K562 (cell line): ENCODE results near the gene SPIB. TPM values are rescaled to one million over a fixed set of nuclear protein-coding genes. Genes with fewer than 3 reads are reported as not detected.

Experiments used
- FOXA3 ChIP-seq, 2 experiments: fragments of 450-650 bp in 1 of 2; sonication (generic) in 1 of 2; formaldehyde crosslinking; IDR thresholded peaks in 1 of 2; conservative IDR thresholded peaks in 1 of 2; 2 replicates each; pipeline versions ENCODE4 v1.4.0 to v1.8.0; 2020 to 2022; ENCODE audit warnings: mild to moderate bottlenecking in 2 of 2, missing genetic modification reagents in 1 of 2
- HSF4 ChIP-seq: fragments of 250-450 bp; sonication (Bioruptor Pico); IDR thresholded peaks from 2 replicates; pipeline ENCODE4 v2.1.2; 2022; ENCODE audit warnings: mild to moderate bottlenecking, moderate library complexity, borderline replicate concordance
- KDM1A ChIP-seq, 2 experiments: fragments of 450-650 bp; IDR thresholded peaks; 2 replicates each; pipeline ENCODE4 v1.6.1; 2016; ENCODE audit warnings: mild to moderate bottlenecking in 2 of 2
- LARP7 ChIP-seq: fragments of 450-650 bp; IDR thresholded peaks from 2 replicates; pipeline ENCODE4 v1.6.1; 2016
- MCM3 ChIP-seq: fragments of 450-650 bp; IDR thresholded peaks from 2 replicates; pipeline ENCODE4 v1.6.1; 2016
- MTA1 ChIP-seq: fragments of 450-650 bp; IDR thresholded peaks from 2 replicates; pipeline ENCODE4 v1.6.1; 2017; ENCODE audit warnings: borderline replicate concordance
- NONO ChIP-seq, 2 experiments: fragments of 200-400 bp in 1 of 2; fragments of 450-650 bp in 1 of 2; formaldehyde crosslinking in 1 of 2; IDR thresholded peaks; 2 replicates each; pipeline ENCODE4 v1.6.1; 2017; ENCODE audit warnings: low read depth in 2 of 2, mild to moderate bottlenecking in 2 of 2, moderate library complexity in 2 of 2, low read length in 1 of 2
- PTBP1 ChIP-seq: fragments of 200-400 bp; formaldehyde crosslinking; IDR thresholded peaks from 2 replicates; pipeline ENCODE4 v1.6.1; 2017; ENCODE audit warnings: low read depth, low read length
- RCOR1 ChIP-seq, 2 experiments: IDR thresholded peaks; 2 replicates each; pipeline ENCODE4 v1.6.1; 2012; ENCODE audit warnings: low read depth in 2 of 2, low read length in 2 of 2, borderline replicate concordance in 1 of 2, improper control_type of control experiment in 1 of 2
- SMAD4 ChIP-seq: fragments of 250-450 bp; sonication (Bioruptor Pico); conservative IDR thresholded peaks from 2 replicates; pipeline ENCODE4 v1.8.0; 2021; ENCODE audit warnings: inconsistent platforms, mild to moderate bottlenecking, moderate library complexity
- STAT5B ChIP-seq: fragments of 250-450 bp; sonication (Bioruptor Pico); IDR thresholded peaks from 2 replicates; pipeline ENCODE4 v1.8.0; 2021; ENCODE audit warnings: mild to moderate bottlenecking, inconsistent platforms
- THRAP3 ChIP-seq: fragments of 450-650 bp; IDR thresholded peaks from 2 replicates; pipeline ENCODE4 v1.6.1; 2016; ENCODE audit warnings: mild to moderate bottlenecking, inconsistent platforms, borderline replicate concordance
- ZC3H8 ChIP-seq: fragments of 450-650 bp; IDR thresholded peaks from 2 replicates; pipeline ENCODE4 v1.6.1; 2017
- ZNF561 ChIP-seq: fragments of 450-650 bp; formaldehyde crosslinking; conservative IDR thresholded peaks from 2 replicates; pipeline ENCODE4 v1.4.0; 2020; ENCODE audit warnings: mild to moderate bottlenecking, moderate library complexity
- ZNF586 ChIP-seq: fragments of 450-650 bp; formaldehyde crosslinking; conservative IDR thresholded peaks from 2 replicates; pipeline ENCODE4 v1.4.0; 2020; ENCODE audit warnings: mild to moderate bottlenecking, moderate library complexity
- polyA plus RNA-seq, 8 experiments: library from polyadenylated mRNA; depleted of rRNA in 4 of 8; stranded (reverse) in 5 of 8; unstranded in 3 of 8; fragments of >200 nt; fragmentation: Nextera tagmentation in 2 of 8; fragmentation: Illumina TruSeq in 1 of 8; extraction: Ambion mirVana in 2 of 8; extraction: Trizol in 1 of 8; gene quantifications; 2 replicates each; pipeline versions ENCODE4 v1.2.1 to v1.2.3, GENCODE V29; 2011 to 2014; ENCODE audit warnings: inconsistent platforms in 1 of 8, missing spikeins in 1 of 8
- total RNA-seq, 7 experiments: library from RNA; depleted of rRNA in 6 of 7; stranded (reverse); fragments of >200 nt in 6 of 7; fragmentation: Illumina TruSeq in 2 of 7; extraction: Trizol in 2 of 7; gene quantifications; 2 replicates each; pipeline versions ENCODE4 v1.2.1 to v1.2.3, GENCODE V29; 2011 to 2021; ENCODE audit warnings: low replicate concordance in 1 of 7
- TF ChIP-seq, protein P1 (sequence below): fragments of 250-450 bp; sonication (Bioruptor Pico); IDR thresholded peaks from 2 replicates; pipeline ENCODE4 v1.5.0; 2021
- TF ChIP-seq, protein P2 (sequence below): fragments of 250-450 bp; sonication (Bioruptor Pico); IDR thresholded peaks from 2 replicates; pipeline ENCODE4 v1.5.0; 2022; ENCODE audit warnings: mild to moderate bottlenecking
- TF ChIP-seq, protein P3 (sequence below), 2 experiments: fragments of 150-350 bp in 1 of 2; IDR thresholded peaks; 2 replicates each; pipeline ENCODE4 v1.6.1; 2012 to 2016; ENCODE audit warnings: low read depth in 2 of 2, low read length in 2 of 2, mild to moderate bottlenecking in 1 of 2, moderate library complexity in 1 of 2
- TF ChIP-seq, protein P4 (sequence below), 3 experiments: fragments of 200-800 bp in 1 of 3; sonication (Bioruptor generic) in 1 of 3; sonication (generic) in 1 of 3; formaldehyde crosslinking in 1 of 3; IDR thresholded peaks; 2 replicates each; pipeline versions ENCODE4 v1.6.1 to v1.8.0; 2016 to 2022; ENCODE audit warnings: mild to moderate bottlenecking in 2 of 3, missing compliant biosample characterization in 2 of 3, missing genetic modification characterization in 2 of 3, missing genetic modification reagents in 1 of 3

Gene SPIB
- total and polyA plus RNA-seq, 9 of the 15 experiments (the other 6 are each of a cell fraction or from before 2014, with no cell fraction given), result 0.06 to 1.0 (median 0.43) TPM; not detected in 1

DNA sequence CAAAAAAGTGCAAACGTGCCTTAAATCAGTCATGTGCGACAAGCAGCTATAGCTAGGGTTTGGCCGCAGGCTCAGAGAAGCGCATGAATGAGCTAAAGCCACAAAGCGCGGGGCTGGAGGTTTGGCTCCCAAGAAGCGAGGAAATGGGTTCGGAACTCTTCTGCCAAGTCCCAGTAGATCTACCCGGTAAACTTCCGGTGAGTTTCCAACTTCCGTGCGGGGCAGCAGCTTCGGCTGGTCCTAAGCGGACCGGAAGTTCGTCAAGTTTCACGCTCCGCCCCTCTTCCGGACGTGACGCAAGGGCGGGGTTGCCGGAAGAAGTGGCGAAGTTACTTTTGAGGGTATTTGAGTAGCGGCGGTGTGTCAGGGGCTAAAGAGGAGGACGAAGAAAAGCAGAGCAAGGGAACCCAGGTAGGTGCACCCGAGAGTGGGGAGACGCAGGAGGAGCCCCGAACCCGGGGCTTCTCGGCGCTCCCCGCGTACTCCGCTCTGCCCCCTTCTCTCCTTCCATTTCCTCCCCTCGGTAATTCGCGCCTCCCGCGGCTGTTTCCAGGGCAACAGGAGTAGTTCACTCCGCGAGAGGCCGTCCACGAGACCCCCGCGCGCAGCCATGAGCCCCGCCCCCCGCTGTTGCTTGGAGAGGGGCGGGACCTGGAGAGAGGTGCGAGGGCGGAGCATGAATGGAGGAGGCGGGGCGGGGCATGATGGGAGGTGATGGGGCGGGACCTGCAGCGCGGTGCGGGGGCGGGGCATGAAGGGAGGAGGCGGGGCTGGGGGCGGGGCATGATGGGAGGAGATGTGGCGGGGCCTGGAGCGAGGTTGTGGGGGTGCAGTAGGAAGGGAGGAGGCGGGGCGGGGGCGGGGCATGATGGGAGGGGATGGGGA is 42.3 kb upstream of the SPIB start, which contains the start of gene NR1H2 (continued):
- TF ChIP-seq, protein P1, sequence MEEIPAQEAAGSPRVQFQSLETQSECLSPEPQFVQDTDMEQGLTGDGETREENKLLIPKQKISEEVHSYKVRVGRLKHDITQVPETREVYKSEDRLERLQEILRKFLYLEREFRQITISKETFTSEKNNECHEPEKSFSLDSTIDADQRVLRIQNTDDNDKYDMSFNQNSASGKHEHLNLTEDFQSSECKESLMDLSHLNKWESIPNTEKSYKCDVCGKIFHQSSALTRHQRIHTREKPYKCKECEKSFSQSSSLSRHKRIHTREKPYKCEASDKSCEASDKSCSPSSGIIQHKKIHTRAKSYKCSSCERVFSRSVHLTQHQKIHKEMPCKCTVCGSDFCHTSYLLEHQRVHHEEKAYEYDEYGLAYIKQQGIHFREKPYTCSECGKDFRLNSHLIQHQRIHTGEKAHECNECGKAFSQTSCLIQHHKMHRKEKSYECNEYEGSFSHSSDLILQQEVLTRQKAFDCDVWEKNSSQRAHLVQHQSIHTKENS, result no peak
- TF ChIP-seq RCOR1 (IDR thresholded peaks at IDR 0.05; ENCODE audit: borderline replicate concordance in 1 of 2, low read depth in 2 of 2, low read length in 2 of 2), result peak; percentile 77 to 91
- no peak for TF ChIP-seq LARP7
- TF ChIP-seq, protein P2, sequence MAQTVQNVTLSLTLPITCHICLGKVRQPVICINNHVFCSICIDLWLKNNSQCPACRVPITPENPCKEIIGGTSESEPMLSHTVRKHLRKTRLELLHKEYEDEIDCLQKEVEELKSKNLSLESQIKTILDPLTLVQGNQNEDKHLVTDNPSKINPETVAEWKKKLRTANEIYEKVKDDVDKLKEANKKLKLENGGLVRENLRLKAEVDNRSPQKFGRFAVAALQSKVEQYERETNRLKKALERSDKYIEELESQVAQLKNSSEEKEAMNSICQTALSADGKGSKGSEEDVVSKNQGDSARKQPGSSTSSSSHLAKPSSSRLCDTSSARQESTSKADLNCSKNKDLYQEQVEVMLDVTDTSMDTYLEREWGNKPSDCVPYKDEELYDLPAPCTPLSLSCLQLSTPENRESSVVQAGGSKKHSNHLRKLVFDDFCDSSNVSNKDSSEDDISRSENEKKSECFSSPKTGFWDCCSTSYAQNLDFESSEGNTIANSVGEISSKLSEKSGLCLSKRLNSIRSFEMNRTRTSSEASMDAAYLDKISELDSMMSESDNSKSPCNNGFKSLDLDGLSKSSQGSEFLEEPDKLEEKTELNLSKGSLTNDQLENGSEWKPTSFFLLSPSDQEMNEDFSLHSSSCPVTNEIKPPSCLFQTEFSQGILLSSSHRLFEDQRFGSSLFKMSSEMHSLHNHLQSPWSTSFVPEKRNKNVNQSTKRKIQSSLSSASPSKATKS, result no peak
- TF ChIP-seq ZC3H8, result no peak
- no peak for TF ChIP-seq ZNF561 (CRISPR knock-in tag)
- TF ChIP-seq NONO (IDR thresholded peaks at IDR 0.05; ENCODE audit: low read depth in 2 of 2, low read length in 1 of 2), result peak in 1 of 2 experiments; percentile 8; a peak in 1 of 4 replicates
- TF ChIP-seq PTBP1, result no peak
- TF ChIP-seq, protein P3, sequence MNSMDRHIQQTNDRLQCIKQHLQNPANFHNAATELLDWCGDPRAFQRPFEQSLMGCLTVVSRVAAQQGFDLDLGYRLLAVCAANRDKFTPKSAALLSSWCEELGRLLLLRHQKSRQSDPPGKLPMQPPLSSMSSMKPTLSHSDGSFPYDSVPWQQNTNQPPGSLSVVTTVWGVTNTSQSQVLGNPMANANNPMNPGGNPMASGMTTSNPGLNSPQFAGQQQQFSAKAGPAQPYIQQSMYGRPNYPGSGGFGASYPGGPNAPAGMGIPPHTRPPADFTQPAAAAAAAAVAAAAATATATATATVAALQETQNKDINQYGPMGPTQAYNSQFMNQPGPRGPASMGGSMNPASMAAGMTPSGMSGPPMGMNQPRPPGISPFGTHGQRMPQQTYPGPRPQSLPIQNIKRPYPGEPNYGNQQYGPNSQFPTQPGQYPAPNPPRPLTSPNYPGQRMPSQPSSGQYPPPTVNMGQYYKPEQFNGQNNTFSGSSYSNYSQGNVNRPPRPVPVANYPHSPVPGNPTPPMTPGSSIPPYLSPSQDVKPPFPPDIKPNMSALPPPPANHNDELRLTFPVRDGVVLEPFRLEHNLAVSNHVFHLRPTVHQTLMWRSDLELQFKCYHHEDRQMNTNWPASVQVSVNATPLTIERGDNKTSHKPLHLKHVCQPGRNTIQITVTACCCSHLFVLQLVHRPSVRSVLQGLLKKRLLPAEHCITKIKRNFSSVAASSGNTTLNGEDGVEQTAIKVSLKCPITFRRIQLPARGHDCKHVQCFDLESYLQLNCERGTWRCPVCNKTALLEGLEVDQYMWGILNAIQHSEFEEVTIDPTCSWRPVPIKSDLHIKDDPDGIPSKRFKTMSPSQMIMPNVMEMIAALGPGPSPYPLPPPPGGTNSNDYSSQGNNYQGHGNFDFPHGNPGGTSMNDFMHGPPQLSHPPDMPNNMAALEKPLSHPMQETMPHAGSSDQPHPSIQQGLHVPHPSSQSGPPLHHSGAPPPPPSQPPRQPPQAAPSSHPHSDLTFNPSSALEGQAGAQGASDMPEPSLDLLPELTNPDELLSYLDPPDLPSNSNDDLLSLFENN (IDR thresholded peaks at IDR 0.05; ENCODE audit: low read depth in 2 of 2, low read length in 2 of 2), result no peak; a peak in 2 of 4 replicates
- TF ChIP-seq HSF4 (CRISPR knock-in tag), result no peak
- no peak for TF ChIP-seq STAT5B
- peak; percentile 58; the same call in 1 of the 2 replicates for TF ChIP-seq SMAD4
- no peak for TF ChIP-seq MCM3
- 0 out of 2 replicates have a peak, but pooled peaks have one; percentile 32 for TF ChIP-seq MTA1
- no peak for TF ChIP-seq THRAP3
- TF ChIP-seq ZNF586 (CRISPR knock-in tag), result no peak
- TF ChIP-seq, protein P4, sequence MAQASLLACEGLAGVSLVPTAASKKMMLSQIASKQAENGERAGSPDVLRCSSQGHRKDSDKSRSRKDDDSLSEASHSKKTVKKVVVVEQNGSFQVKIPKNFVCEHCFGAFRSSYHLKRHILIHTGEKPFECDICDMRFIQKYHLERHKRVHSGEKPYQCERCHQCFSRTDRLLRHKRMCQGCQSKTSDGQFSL (CRISPR knock-in tag; IDR thresholded peaks at IDR 0.05), result no peak
- TF ChIP-seq, protein P4 (tag; IDR thresholded peaks at IDR 0.05), result no peak; a peak in 1 of 4 replicates
- no peak; a peak in 1 of 4 replicates for TF ChIP-seq FOXA3 (CRISPR knock-in tag; conservative IDR thresholded peaks at IDR 0.05 in 1 of 2, IDR thresholded peaks at IDR 0.05 in 1 of 2)
- no peak for TF ChIP-seq KDM1A (IDR thresholded peaks at IDR 0.05)
